Upper lobe of left lung (tissue), 6 donors: Measurements from ENCODE around the gene ZBBX. TPM values are rescaled to one million over a fixed set of nuclear protein-coding genes. Genes with fewer than 3 reads are reported as not detected.

Experiments
- ATAC-seq, 2 donors: fragments of 200-7000 bp; cut with Tn5 transposase; one replicate each; pipeline ENCODE4 v1.9.1; 2022; ENCODE audit warnings: mild to moderate bottlenecking in 2 of 2, moderate library complexity in 2 of 2; ENCODE audit not compliant: low FRiP score in 2 of 2
- DNase-seq, 2 donors: peaks; one replicate each; pipeline ENCODE4 v3.0.0-alpha.2; 2019 to 2020
- H3K27ac ChIP-seq, 4 donors: fragments of 200-600 bp; sonication (generic); one replicate each; pipeline ENCODE4 v1.5.1; 2016 to 2019
- H3K27me3 ChIP-seq, 4 donors: fragments of 200-600 bp; sonication (generic); one replicate each; pipeline ENCODE4 v1.5.1; 2017 to 2019
- H3K36me3 ChIP-seq, 4 donors: fragments of 200-600 bp; sonication (generic); one replicate each; pipeline ENCODE4 v1.5.1; 2016 to 2019
- H3K4me1 ChIP-seq, 4 donors: fragments of 200-600 bp; sonication (generic); one replicate each; pipeline ENCODE4 v1.5.1; 2018 to 2019
- H3K4me3 ChIP-seq, 4 donors: fragments of 200-600 bp; sonication (generic); one replicate each; pipeline ENCODE4 v1.5.1; 2017 to 2019; ENCODE audit warnings: mild to moderate bottlenecking in 2 of 4, moderate library complexity in 1 of 4
- H3K9me3 ChIP-seq, 4 donors: fragments of 200-600 bp; sonication (generic); one replicate each; pipeline ENCODE4 v1.5.1; 2018 to 2019
- EP300 ChIP-seq, 4 donors: sonication (generic); formaldehyde crosslinking; IDR thresholded peaks; one replicate each; pipeline ENCODE4 v1.5.1; 2017; ENCODE audit warnings: antibody characterized with exemption in 4 of 4, control low read depth in 2 of 4
- POLR2A ChIP-seq, 4 donors: fragments of 450-650 bp; IDR thresholded peaks; one replicate each; pipeline ENCODE4 v1.5.1; 2016 to 2017; ENCODE audit warnings: antibody characterized with exemption in 4 of 4, mild to moderate bottlenecking in 2 of 4
- POLR2AphosphoS5 ChIP-seq, 2 donors: sonication (generic); formaldehyde crosslinking; IDR thresholded peaks; one replicate each; pipeline ENCODE4 v1.5.1; 2017; ENCODE audit warnings: antibody characterized with exemption in 2 of 2
- WGBS, 2 donors: methylation state at CpG; one replicate each; pipeline ENCODE4 v1.1.5; 2017 to 2018; 5-methylcytosine and 5-hydroxymethylcytosine counted together
- total RNA-seq, 6 donors: library from RNA; depleted of rRNA in 4 of 6; stranded (reverse); fragments of >200 nt in 4 of 6; gene quantifications; one replicate each; pipeline versions ENCODE4 v1.1.0 to v1.2.1, GENCODE V29; 2016 to 2021
- TF ChIP-seq, protein P1 (sequence below), 6 experiments: fragments of 450-650 bp in 4 of 6; fragments of 200-600 bp in 2 of 6; sonication (generic) in 2 of 6; IDR thresholded peaks; one replicate each; pipeline ENCODE4 v1.5.1; 2016 to 2019; ENCODE audit warnings: antibody characterized with exemption in 6 of 6
- donor health status: DM: no; HTN: no; CAD: no; lungs with moderate emphysema.
- donor health status: DM: no; HTN: yes; CAD: no; lungs with severe emphysema.

Gene ZBBX
- total RNA-seq, 6 donors from 2014 or later, result 0.31 to 81.3 (median 7.4) TPM

DNA sequence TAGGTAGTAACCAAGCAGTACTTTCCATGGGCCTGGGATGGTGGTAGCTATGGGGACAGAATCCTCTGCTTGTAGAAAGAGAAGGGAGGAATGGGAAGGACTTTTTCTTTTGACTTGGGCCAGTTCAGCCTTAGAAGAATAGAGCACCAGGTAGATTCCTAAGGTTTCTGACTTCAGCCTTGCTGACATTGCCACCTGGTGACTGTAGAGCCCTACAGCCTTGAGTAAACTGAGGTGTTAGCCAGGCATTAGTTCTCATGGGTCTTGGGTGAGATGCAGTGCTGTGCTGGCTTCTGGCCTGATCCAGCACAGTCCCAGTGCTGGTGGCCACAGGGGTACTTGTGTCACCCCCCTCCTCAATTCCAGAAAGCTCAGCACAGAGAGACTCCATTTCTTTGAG is 171.1 kb downstream of the ZBBX start:
- no peak for DNase-seq
- Histone ChIP-seq H3K36me3 (no peaks in the 10 kb centered on the region), H3K4me1 (no peaks in the 10 kb centered on the region), H3K9me3 (no peaks in the 10 kb centered on the region), H3K4me3 (no peak overlapping the region), H3K27me3 (no peaks in the 10 kb centered on the region), H3K27ac (no peak overlapping the region)
- TF ChIP-seq EP300 (IDR thresholded peaks at IDR 0.05) (no peak), POLR2AphosphoS5 (IDR thresholded peaks at IDR 0.05) (no peak), POLR2A (IDR thresholded peaks at IDR 0.05) (no peak)
- TF ChIP-seq, protein P1, sequence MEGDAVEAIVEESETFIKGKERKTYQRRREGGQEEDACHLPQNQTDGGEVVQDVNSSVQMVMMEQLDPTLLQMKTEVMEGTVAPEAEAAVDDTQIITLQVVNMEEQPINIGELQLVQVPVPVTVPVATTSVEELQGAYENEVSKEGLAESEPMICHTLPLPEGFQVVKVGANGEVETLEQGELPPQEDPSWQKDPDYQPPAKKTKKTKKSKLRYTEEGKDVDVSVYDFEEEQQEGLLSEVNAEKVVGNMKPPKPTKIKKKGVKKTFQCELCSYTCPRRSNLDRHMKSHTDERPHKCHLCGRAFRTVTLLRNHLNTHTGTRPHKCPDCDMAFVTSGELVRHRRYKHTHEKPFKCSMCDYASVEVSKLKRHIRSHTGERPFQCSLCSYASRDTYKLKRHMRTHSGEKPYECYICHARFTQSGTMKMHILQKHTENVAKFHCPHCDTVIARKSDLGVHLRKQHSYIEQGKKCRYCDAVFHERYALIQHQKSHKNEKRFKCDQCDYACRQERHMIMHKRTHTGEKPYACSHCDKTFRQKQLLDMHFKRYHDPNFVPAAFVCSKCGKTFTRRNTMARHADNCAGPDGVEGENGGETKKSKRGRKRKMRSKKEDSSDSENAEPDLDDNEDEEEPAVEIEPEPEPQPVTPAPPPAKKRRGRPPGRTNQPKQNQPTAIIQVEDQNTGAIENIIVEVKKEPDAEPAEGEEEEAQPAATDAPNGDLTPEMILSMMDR (IDR thresholded peaks at IDR 0.05), result no peak
- no peak for ATAC-seq

DNA sequence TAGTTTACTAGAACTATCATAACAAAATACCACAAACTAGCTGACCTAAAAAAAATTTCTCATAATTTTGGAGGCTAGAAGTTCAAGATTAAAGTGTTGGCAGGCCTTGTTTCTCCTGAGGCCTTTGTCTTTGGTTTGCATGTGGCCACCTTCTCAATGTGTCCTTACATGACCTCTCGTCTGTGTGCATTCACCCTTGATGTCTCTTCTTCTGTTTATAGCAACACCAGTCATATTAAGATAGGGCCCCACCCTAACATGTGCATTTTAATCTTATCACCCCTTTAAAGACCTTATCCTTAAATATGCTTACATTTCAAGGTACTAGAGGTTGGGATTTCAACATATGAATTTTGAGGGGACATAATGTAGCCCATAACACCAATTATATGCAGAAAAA is 177.0 kb downstream of the ZBBX start:
- Histone ChIP-seq H3K27me3 (no peaks in the 10 kb centered on the region), H3K9me3 (no peaks in the 10 kb centered on the region), H3K27ac (no peak overlapping the region), H3K4me3 (no peak overlapping the region), H3K36me3 (no peaks in the 10 kb centered on the region), H3K4me1 (no peaks in the 10 kb centered on the region)
- TF ChIP-seq EP300 (IDR thresholded peaks at IDR 0.05) (no peak), POLR2A (IDR thresholded peaks at IDR 0.05) (no peak), POLR2AphosphoS5 (IDR thresholded peaks at IDR 0.05) (no peak)
- TF ChIP-seq, protein P1 (IDR thresholded peaks at IDR 0.05), result no peak
- no peak for DNase-seq
- no peak for ATAC-seq
- 72 to 79% methylated on average over 1 of the region's 1 CpG for WGBS, 2 donors

DNA sequence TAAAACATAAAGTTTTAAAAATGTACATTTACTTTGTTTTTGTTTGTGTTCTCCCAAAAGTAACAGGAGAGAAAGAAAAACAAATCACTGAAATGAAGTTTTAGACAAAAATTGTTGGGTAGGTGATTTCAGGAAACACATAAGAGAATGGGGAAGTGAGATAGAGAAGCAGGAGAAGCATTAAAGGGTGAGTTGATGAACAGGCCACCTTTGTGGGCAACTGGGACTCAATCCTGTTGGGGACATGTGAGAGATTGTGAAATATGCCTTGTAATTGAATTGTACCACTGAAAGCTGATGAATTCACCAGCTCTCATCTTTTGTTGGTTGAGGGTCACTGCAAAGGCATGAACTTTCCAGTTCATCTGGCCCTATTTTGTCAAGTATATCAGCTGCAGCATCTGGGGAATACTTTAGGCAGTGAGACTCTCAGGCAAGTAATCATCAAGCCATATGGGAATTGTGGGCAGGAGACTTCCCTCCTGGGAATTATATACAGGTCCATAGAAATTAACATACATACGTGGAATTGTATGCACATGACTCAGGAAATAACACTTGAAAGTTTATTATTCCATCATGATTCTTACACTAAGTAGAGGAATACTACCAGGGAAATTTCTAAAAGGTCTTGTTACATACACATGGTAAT is 181.0 kb downstream of the ZBBX start:
- TF ChIP-seq, protein P1 (IDR thresholded peaks at IDR 0.05), result no peak
- TF ChIP-seq POLR2A (IDR thresholded peaks at IDR 0.05), result no peak
- no peak for TF ChIP-seq POLR2AphosphoS5 (IDR thresholded peaks at IDR 0.05)
- no peak for TF ChIP-seq EP300 (IDR thresholded peaks at IDR 0.05)
- 61 to 69% methylated on average over 1 of the region's 1 CpG for WGBS, 2 donors
- no peak for ATAC-seq

More for the DNA sequence above, 181.0 kb downstream of the ZBBX start:
- Histone ChIP-seq H3K36me3 (no peaks in the 10 kb centered on the region), H3K27me3 (no peaks in the 10 kb centered on the region), H3K4me1 (no peaks in the 10 kb centered on the region), H3K4me3 (no peak overlapping the region), H3K27ac (no peak overlapping the region), H3K9me3 (no peaks in the 10 kb centered on the region)
- DNase-seq, result no peak

Other genes starting within 250 kb of the ZBBX start
- 10 to 100 TPM in 1 of 6 donors, 1 to 10 TPM in 3, under 1 TPM in 2; 0.67 to 28.1 (median 1.7) TPM for gene SERPINI2, start 93.7 kb upstream of the ZBBX start, total RNA-seq